Stomach (tissue), 4 donors: ENCODE measurements around the gene MAPK13.

Experiments
- EP300 ChIP-seq: sonication (generic); formaldehyde crosslinking; IDR thresholded peaks from one replicate; pipeline ENCODE4 v1.6.1; 2017; ENCODE audit warnings: antibody characterized with exemption
- POLR2A ChIP-seq, 4 donors: fragments of 450-650 bp; IDR thresholded peaks; one replicate each; pipeline ENCODE4 v1.6.1; 2016; ENCODE audit warnings: antibody characterized with exemption in 4 of 4, control low read depth in 2 of 4, mild to moderate bottlenecking in 1 of 4, moderate library complexity in 1 of 4
- TF ChIP-seq, protein P1 (sequence below), 7 experiments: fragments of 450-650 bp in 4 of 7; fragments of 200-600 bp in 3 of 7; sonication (generic) in 3 of 7; IDR thresholded peaks; one replicate each; pipeline ENCODE4 v1.5.1; 2016 to 2019; ENCODE audit warnings: antibody characterized with exemption in 7 of 7, control low read depth in 2 of 7, mild to moderate bottlenecking in 1 of 7

DNA sequence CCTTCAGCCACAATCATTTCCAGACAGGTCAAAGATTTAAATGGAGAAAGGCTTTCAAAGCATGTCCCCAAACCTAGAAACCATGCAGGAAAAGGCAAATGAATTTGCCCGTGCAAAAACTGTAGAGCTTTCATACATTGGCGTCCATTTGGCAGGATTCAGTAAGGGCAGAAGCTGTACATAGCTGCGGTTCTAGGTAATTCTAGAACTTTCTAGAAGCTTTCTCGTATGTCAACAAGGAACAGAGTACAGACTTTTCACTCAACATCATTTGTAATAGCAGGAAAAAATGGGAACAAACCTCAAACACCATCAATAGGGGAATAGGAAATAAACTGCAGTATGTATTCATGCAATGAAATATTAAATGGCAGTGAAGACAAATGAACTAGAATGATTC is 11.1 kb upstream of the MAPK13 start:
- TF ChIP-seq, protein P1, sequence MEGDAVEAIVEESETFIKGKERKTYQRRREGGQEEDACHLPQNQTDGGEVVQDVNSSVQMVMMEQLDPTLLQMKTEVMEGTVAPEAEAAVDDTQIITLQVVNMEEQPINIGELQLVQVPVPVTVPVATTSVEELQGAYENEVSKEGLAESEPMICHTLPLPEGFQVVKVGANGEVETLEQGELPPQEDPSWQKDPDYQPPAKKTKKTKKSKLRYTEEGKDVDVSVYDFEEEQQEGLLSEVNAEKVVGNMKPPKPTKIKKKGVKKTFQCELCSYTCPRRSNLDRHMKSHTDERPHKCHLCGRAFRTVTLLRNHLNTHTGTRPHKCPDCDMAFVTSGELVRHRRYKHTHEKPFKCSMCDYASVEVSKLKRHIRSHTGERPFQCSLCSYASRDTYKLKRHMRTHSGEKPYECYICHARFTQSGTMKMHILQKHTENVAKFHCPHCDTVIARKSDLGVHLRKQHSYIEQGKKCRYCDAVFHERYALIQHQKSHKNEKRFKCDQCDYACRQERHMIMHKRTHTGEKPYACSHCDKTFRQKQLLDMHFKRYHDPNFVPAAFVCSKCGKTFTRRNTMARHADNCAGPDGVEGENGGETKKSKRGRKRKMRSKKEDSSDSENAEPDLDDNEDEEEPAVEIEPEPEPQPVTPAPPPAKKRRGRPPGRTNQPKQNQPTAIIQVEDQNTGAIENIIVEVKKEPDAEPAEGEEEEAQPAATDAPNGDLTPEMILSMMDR (IDR thresholded peaks at IDR 0.05) = no peak
- TF ChIP-seq POLR2A (IDR thresholded peaks at IDR 0.05) = no peak
- TF ChIP-seq EP300 = no peak
